Measurements from ENCODE around the gene SLC10A4.

SLC10A4 gene

DNA sequence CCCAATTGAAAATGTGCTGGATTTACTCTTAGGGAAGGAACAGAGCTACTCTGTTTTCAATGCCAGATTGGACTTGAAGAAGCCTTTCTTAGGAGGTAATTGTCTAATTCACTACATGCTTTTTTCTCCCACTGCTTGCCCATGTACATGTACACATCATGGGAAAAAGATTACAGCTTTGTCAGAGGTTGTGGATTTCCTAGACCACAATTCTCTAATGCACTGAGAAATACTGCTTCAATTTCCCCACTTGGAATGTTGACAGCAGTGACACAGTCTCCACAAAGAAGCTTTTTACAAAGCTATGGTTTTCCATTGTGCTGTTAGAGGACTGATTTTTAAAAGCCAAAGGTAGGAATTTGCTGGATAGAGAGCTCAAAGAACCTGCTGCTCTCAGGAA is 26.4 kb downstream of the SLC10A4 start:
- H3K4me3 ChIP-seq (replicated peaks; ENCODE audit: low read depth, low read length): no peak overlapping the region

DNA sequence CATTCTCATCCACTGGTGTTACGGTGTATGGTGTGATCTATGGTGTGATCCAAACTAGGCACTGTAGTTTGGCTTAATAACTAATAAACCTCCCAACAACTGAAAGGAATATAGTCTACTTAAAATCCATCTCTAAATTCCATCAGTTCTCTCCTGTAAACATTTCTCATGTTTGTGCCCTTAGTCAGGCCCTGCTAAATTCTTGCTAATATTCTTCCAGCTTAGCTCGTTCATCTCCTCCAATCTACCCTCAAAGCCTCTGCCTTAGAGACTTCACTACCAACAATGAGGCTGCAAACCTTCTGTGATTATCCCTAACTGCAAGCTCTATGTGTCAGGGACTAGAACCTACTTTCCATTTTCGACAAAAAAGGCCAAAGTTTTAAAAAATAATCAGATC is 35.0 kb downstream of the SLC10A4 start:
- H3K4me3 ChIP-seq (replicated peaks; ENCODE audit: low read depth, low read length): no peak overlapping the region
- no peak for DNase-seq (ENCODE audit: low read depth)
- TF ChIP-seq, protein P1, sequence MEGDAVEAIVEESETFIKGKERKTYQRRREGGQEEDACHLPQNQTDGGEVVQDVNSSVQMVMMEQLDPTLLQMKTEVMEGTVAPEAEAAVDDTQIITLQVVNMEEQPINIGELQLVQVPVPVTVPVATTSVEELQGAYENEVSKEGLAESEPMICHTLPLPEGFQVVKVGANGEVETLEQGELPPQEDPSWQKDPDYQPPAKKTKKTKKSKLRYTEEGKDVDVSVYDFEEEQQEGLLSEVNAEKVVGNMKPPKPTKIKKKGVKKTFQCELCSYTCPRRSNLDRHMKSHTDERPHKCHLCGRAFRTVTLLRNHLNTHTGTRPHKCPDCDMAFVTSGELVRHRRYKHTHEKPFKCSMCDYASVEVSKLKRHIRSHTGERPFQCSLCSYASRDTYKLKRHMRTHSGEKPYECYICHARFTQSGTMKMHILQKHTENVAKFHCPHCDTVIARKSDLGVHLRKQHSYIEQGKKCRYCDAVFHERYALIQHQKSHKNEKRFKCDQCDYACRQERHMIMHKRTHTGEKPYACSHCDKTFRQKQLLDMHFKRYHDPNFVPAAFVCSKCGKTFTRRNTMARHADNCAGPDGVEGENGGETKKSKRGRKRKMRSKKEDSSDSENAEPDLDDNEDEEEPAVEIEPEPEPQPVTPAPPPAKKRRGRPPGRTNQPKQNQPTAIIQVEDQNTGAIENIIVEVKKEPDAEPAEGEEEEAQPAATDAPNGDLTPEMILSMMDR (IDR thresholded peaks at IDR 0.05; ENCODE audit: low read length, missing control alignments): no peak

More for the DNA sequence above, 26.4 kb downstream of the SLC10A4 start:
- TF ChIP-seq, protein P1 (IDR thresholded peaks at IDR 0.05; ENCODE audit: low read length, missing control alignments): no peak
- no peak for DNase-seq (ENCODE audit: low read depth)

DNA sequence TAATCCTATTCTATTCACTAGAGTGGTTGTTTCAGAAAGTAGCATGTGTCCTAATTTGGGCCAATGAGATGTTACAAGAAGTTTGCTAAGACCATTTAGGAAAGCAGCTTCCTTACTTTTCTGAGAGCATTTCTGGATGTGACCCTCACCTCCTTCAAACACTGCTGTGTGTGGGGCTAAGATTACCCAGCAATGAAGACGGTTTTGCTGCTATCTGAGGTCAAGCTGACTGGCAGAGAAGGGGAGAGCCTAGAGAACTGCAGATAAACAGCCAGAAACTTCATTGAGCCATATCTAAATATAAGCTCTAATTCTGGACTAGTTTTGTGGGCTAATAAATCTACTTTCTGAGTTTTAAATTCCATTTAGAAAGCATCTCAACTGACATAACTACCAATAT is 43.3 kb downstream of the SLC10A4 start:
- DNase-seq (ENCODE audit: low read depth): no peak
- TF ChIP-seq, protein P1 (IDR thresholded peaks at IDR 0.05; ENCODE audit: low read length, missing control alignments): no peak
- H3K4me3 ChIP-seq (replicated peaks; ENCODE audit: low read depth, low read length): no peak overlapping the region

DNA sequence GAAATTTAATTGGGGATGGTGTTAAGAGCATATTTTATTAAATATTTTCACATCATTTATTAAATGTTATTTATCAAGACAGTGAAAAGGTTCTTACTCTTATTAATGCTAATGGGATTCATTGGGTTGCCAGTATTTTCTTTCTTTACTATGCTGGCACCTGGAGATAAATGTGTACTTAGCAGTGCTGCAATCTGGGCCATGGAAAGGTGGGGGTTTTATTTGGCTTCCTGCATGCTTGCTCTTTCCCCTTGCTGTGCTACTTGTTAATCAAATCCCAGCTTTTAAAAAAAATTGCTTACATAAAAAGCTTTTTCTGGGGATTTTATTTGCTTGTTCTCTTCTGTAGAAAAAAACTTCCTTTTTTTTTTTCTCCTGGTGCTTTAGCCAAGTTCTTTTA is 55.2 kb downstream of the SLC10A4 start:
- no peak overlapping the region for H3K4me3 ChIP-seq (replicated peaks; ENCODE audit: low read depth, low read length)
- DNase-seq (ENCODE audit: low read depth): no peak
- TF ChIP-seq, protein P1 (IDR thresholded peaks at IDR 0.05; ENCODE audit: low read length, missing control alignments): no peak
